OCI-LY1 (cell line): ENCODE results near the gene GSTM2.
"Not testable (repeated sequence)": the region's sequence is repeated elsewhere in the genome, so short reads cannot be mapped to it uniquely, and the experiment has no call there.

ENCODE experiments used
- H2AFZ ChIP-seq: fragments of 200-600 bp; sonication (generic), shearing (Covaris generic); 2 replicates; pipeline ENCODE4 v1.6.0; 2014; ENCODE audit warnings: antibody characterized with exemption, mild to moderate bottlenecking, low read length
- H3F3A ChIP-seq: fragments of 200-600 bp; sonication (generic), shearing (Covaris generic); 2 replicates; pipeline ENCODE4 v1.6.0; 2014; ENCODE audit warnings: mild to moderate bottlenecking, antibody characterized with exemption, low read length, moderate library complexity; ENCODE audit not compliant: insufficient read depth
- H3K27ac ChIP-seq: fragments of 200-600 bp; sonication (generic); 2 replicates; pipeline ENCODE4 v1.5.1; 2014; ENCODE audit warnings: low read length, mixed run types, mild to moderate bottlenecking, low read depth; ENCODE audit not compliant: poor library complexity, severe bottlenecking
- H3K27me3 ChIP-seq: fragments of 200-600 bp; sonication (generic); 2 replicates; pipeline ENCODE4 v1.6.0; 2014; ENCODE audit warnings: antibody characterized with exemption, mild to moderate bottlenecking, low read length, moderate library complexity; ENCODE audit not compliant: insufficient read depth
- H3K36me3 ChIP-seq: fragments of 200-600 bp; sonication (generic); 2 replicates; pipeline ENCODE4 v1.6.1; 2014; ENCODE audit warnings: mild to moderate bottlenecking, antibody characterized with exemption, low read length, moderate library complexity, mixed read lengths; ENCODE audit not compliant: insufficient read depth
- H3K4me1 ChIP-seq: fragments of 200-600 bp; sonication (generic); 2 replicates; pipeline ENCODE4 v1.5.1; 2014; ENCODE audit warnings: mild to moderate bottlenecking, low read length, moderate library complexity; ENCODE audit not compliant: insufficient read depth, severe bottlenecking
- H3K4me2 ChIP-seq: fragments of 200-600 bp; sonication (generic), shearing (Covaris generic); 2 replicates; pipeline ENCODE4 v1.6.1; 2014; ENCODE audit warnings: low read length
- H3K4me3 ChIP-seq: fragments of 200-600 bp; sonication (generic); 2 replicates; pipeline ENCODE4 v1.5.1; 2014; ENCODE audit warnings: low read length, low read depth, mild to moderate bottlenecking, mixed read lengths; ENCODE audit not compliant: poor library complexity, severe bottlenecking
- H3K79me2 ChIP-seq: fragments of 200-600 bp; shearing (Covaris generic); 2 replicates; pipeline ENCODE4 v1.6.1; 2016; ENCODE audit warnings: mixed run types, low read length, mixed read lengths; ENCODE audit not compliant: insufficient read depth
- H3K9ac ChIP-seq: fragments of 200-600 bp; sonication (generic), shearing (Covaris generic); 2 replicates; pipeline ENCODE4 v1.6.1; 2014; ENCODE audit warnings: mild to moderate bottlenecking, low read length, mixed read lengths
- H3K9me2 ChIP-seq: fragments of 200-600 bp; sonication (generic), shearing (Covaris generic); 2 replicates; pipeline ENCODE4 v1.6.1; 2014; ENCODE audit warnings: low read depth, mild to moderate bottlenecking, low read length, mixed read lengths
- H3K9me3 ChIP-seq: fragments of 200-600 bp; shearing (Covaris generic); 2 replicates; pipeline ENCODE4 v1.6.1; 2014; ENCODE audit warnings: low read length, mixed read lengths
- H4K20me1 ChIP-seq: fragments of 200-600 bp; sonication (generic), shearing (Covaris generic); 2 replicates; pipeline ENCODE4 v1.6.0; 2016; ENCODE audit warnings: mild to moderate bottlenecking, low read length; ENCODE audit not compliant: insufficient read depth
- CTCF ChIP-seq: fragments of 200-600 bp; sonication (generic), shearing (Covaris generic); IDR thresholded peaks from 2 replicates; pipeline ENCODE4 v1.5.1; 2017; ENCODE audit warnings: mild to moderate bottlenecking, antibody characterized with exemption, low read length, moderate library complexity, mixed read lengths
- EZH2 ChIP-seq: fragments of 200-600 bp; sonication (generic), shearing (Covaris generic); IDR thresholded peaks from 2 replicates; pipeline ENCODE4 v1.8.0; 2017; ENCODE audit warnings: borderline replicate concordance, mixed run types, mild to moderate bottlenecking, antibody characterized with exemption, low read length, moderate library complexity, mixed read lengths

Gene GSTM2

GRCh38 chr1:109664671-109665070 is 3.2 kb upstream of the GSTM2 start:
- Histone ChIP-seq H4K20me1 (no peaks in the 10 kb centered on the region), H3K79me2 (no peaks in the 10 kb centered on the region), H3K36me3 (no peaks in the 10 kb centered on the region), H3K9ac (no peak overlapping the region), H3K9me2 (no peaks in the 10 kb centered on the region), H3K4me2 (no peak overlapping the region), H3K27ac (no peak overlapping the region), H2AFZ (no peak overlapping the region), H3K27me3 (no peaks in the 10 kb centered on the region; the same call in 1 of the 2 replicates), H3K4me1 (peaks cover 9% of the 10 kb centered on the region), H3K9me3 (no peaks in the 10 kb centered on the region), H3K4me3 (no peak overlapping the region), H3F3A (no peaks in the 10 kb centered on the region)
- TF ChIP-seq CTCF (no peak), EZH2 (no peak)

- peak overlapping the region; percentile 41 for H3K4me3 ChIP-seq
- no peaks in the 10 kb centered on the region for H3F3A ChIP-seq
- no peaks in the 10 kb centered on the region for H3K27me3 ChIP-seq
- H3K9me2 ChIP-seq, result no peaks in the 10 kb centered on the region
- no peak overlapping the region; the same call in 1 of the 2 replicates for H3K9ac ChIP-seq
- no peaks in the 10 kb centered on the region for H3K9me3 ChIP-seq
- H3K4me2 ChIP-seq, result peak overlapping the region; percentile 37
- no peak overlapping the region for H2AFZ ChIP-seq
- H4K20me1 ChIP-seq, result no peaks in the 10 kb centered on the region
- no peak overlapping the region for H3K27ac ChIP-seq
- no peaks in the 10 kb centered on the region for H3K79me2 ChIP-seq
- peaks cover 9% of the 10 kb centered on the region for H3K4me1 ChIP-seq
- TF ChIP-seq EZH2 (no peak), CTCF (no peak)
- H3K36me3 ChIP-seq, result no peaks in the 10 kb centered on the region
These were observed 392 bp downstream of the GSTM2 start for GRCh38 chr1:109668123-109668775.

- H3K4me1 ChIP-seq, result peaks cover 9% of the 10 kb centered on the region
- H3K4me3 ChIP-seq, result no peak overlapping the region
- no peak overlapping the region for H3K27ac ChIP-seq
- H3K9me3 ChIP-seq, result no peaks in the 10 kb centered on the region
- no peaks in the 10 kb centered on the region for H3K9me2 ChIP-seq
- no peaks in the 10 kb centered on the region for H3K27me3 ChIP-seq
- H3F3A ChIP-seq, result no peaks in the 10 kb centered on the region
- H3K36me3 ChIP-seq, result no peaks in the 10 kb centered on the region
- H3K4me2 ChIP-seq, result no peak overlapping the region
- no peak overlapping the region for H3K9ac ChIP-seq
- H3K79me2 ChIP-seq, result no peaks in the 10 kb centered on the region
- no peak overlapping the region for H2AFZ ChIP-seq
- no peaks in the 10 kb centered on the region for H4K20me1 ChIP-seq
- TF ChIP-seq EZH2, result no peak
- no peak for TF ChIP-seq CTCF
These were observed 1.5 kb downstream of the GSTM2 start for GRCh38 chr1:109669246-109669948.

DNA sequence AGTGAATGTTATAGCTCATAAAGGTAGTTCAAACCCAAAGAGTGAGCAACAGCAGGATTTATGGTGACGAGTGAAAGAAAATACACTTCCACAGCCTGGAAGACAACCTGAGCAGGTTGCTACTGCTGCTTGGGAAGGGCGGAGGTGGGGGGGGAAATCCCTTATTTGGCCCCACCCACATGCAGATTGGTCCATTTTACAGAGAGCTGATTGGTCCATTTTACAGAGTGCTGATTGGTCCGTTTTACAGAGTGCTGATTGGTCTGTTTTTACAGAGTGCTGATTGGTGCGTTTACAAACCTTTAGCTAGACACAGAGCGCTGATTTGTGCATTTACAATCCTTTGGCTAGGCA is 2.1 kb downstream of the GSTM2 start:
- H3K36me3 ChIP-seq, H3K9me2 ChIP-seq, H3K4me2 ChIP-seq, H3F3A ChIP-seq, H2AFZ ChIP-seq, H3K27me3 ChIP-seq, H3K4me1 ChIP-seq, H3K9me3 ChIP-seq, H3K4me3 ChIP-seq, H3K9ac ChIP-seq, H3K79me2 ChIP-seq, H4K20me1 ChIP-seq, H3K27ac ChIP-seq: not testable (repeated sequence)
